Endothelial cell of umbilical vein (primary cell): ENCODE results near the gene TAOK2. TPM values are rescaled to one million over a fixed set of nuclear protein-coding genes. Genes with fewer than 3 reads are reported as not detected.

ENCODE experiments used
- BruUV-seq: library from RNA; stranded (reverse); fragments of 400-500 nt; replicated peaks from 2 replicates; lab custom pipeline; 2021; lab: Mats Ljungman, UMichigan
- CTCF ChIA-PET: fragments of 300-600, 350-600 bp; sonication (Branson Sonifier 250); formaldehyde crosslinking; loops from one replicate; lab custom pipeline; 2021; ENCODE audit warnings: antibody characterized with exemption, inconsistent platforms; lab: Charles Lee
- POLR2A ChIA-PET: fragments of 300-600, 350-600 bp; sonication (Branson Sonifier 250); formaldehyde crosslinking; loops from one replicate; lab custom pipeline; 2021; ENCODE audit warnings: antibody characterized with exemption, inconsistent platforms; lab: Charles Lee
- DNase-seq: peaks from one replicate; pipeline ENCODE4 v3.0.0-alpha.2; 2011; ENCODE audit warnings: low read depth, low spot score
- FAIRE-seq: peaks from 2 replicates; lab custom pipeline; 2011; peaks lifted over from hg19 to GRCh38; lab: Jason Lieb, UNC
- H2AFZ ChIP-seq: 2 replicates; pipeline ENCODE4 v1.6.0; 2012; ENCODE audit warnings: low read depth, low read length, control low read depth, inconsistent platforms
- H3K27ac ChIP-seq: 2 replicates; pipeline ENCODE4 v1.5.1; 2011; ENCODE audit warnings: low read depth, mild to moderate bottlenecking, control low read depth, low read length, moderate library complexity; ENCODE audit not compliant: insufficient read depth
- H3K27me3 ChIP-seq, 2 experiments: 2 replicates each; pipeline versions ENCODE4 v1.6.0 to v1.6.1; 2011; ENCODE audit warnings: low read length in 2 of 2, mixed read lengths in 1 of 2; ENCODE audit not compliant: control insufficient read depth in 2 of 2, insufficient read depth in 2 of 2
- H3K36me3 ChIP-seq, 2 experiments: 2 replicates in 1 of 2; 3 replicates in 1 of 2; pipeline ENCODE4 v1.5.1; 2011; ENCODE audit warnings: low read length in 2 of 2, mild to moderate bottlenecking in 1 of 2, moderate library complexity in 1 of 2; ENCODE audit not compliant: control insufficient read depth in 2 of 2, insufficient read depth in 2 of 2; ENCODE audit errors: extremely low read depth in 1 of 2
- H3K4me1 ChIP-seq: 3 replicates; pipeline ENCODE4 v1.5.1; 2011; ENCODE audit warnings: mild to moderate bottlenecking, low read length; ENCODE audit not compliant: control insufficient read depth, insufficient read depth; ENCODE audit errors: extremely low read depth
- H3K4me2 ChIP-seq: 2 replicates; pipeline ENCODE4 v1.6.1; 2011; ENCODE audit warnings: low read length, control low read depth, mixed read lengths; ENCODE audit not compliant: insufficient read depth
- H3K4me3 ChIP-seq, 3 experiments: fragments of 200-600 bp in 1 of 3; sonication (generic), shearing (Covaris generic) in 1 of 3; replicated peaks in 1 of 3; 2 replicates each; pipeline ENCODE4 v1.5.1; 2011 to 2016; ENCODE audit warnings: control low read depth in 3 of 3, low read length in 3 of 3, mild to moderate bottlenecking in 2 of 3, inconsistent platforms in 1 of 3, low read depth in 1 of 3, moderate library complexity in 1 of 3; ENCODE audit not compliant: insufficient read depth in 1 of 3
- H3K79me2 ChIP-seq: 2 replicates; pipeline ENCODE4 v1.6.0; 2012; ENCODE audit warnings: low read length, inconsistent platforms; ENCODE audit not compliant: control insufficient read depth, insufficient read depth
- H3K9ac ChIP-seq: replicated peaks from 2 replicates; pipeline ENCODE3; 2011; ENCODE audit warnings: low read length, control low read depth; ENCODE audit not compliant: insufficient read depth; ENCODE audit errors: extremely low read depth
- H3K9me1 ChIP-seq: replicated peaks from 3 replicates; pipeline ENCODE4 v1.6.0; 2011; ENCODE audit warnings: mild to moderate bottlenecking, low read length; ENCODE audit not compliant: control insufficient read depth, insufficient read depth; ENCODE audit errors: extremely low read depth
- H3K9me3 ChIP-seq: replicated peaks from 2 replicates; pipeline ENCODE4 v1.5.1; 2012; ENCODE audit warnings: low read length, inconsistent platforms; ENCODE audit not compliant: control insufficient read depth, insufficient read depth
- H4K20me1 ChIP-seq: replicated peaks from 2 replicates; pipeline ENCODE3; 2011; ENCODE audit warnings: mild to moderate bottlenecking, low read length; ENCODE audit not compliant: control insufficient read depth, insufficient read depth; ENCODE audit errors: extremely low read depth
- CTCF ChIP-seq, 2 donors: IDR thresholded peaks; 1 replicate in 1 of 2; 2 replicates in 1 of 2; pipeline ENCODE4 v1.5.1; 2011; ENCODE audit warnings: low read length in 2 of 2, mild to moderate bottlenecking in 2 of 2, moderate library complexity in 2 of 2, control low read depth in 1 of 2, inconsistent platforms in 1 of 2, low read depth in 1 of 2; ENCODE audit not compliant: insufficient read depth in 1 of 2; ENCODE audit errors: extremely low read depth in 1 of 2
- EZH2 ChIP-seq: IDR thresholded peaks from 2 replicates; pipeline ENCODE4 v1.6.1; 2012; ENCODE audit warnings: borderline replicate concordance, low read depth, mild to moderate bottlenecking, moderate library complexity, low read length, inconsistent platforms; ENCODE audit not compliant: severe bottlenecking
- JUN ChIP-seq: IDR thresholded peaks from 2 replicates; pipeline ENCODE4 v1.6.1; 2011; ENCODE audit warnings: borderline replicate concordance, low read depth; ENCODE audit not compliant: insufficient read length, insufficient read depth
- MAX ChIP-seq: IDR thresholded peaks from 2 replicates; pipeline ENCODE4 v1.6.1; 2011; ENCODE audit not compliant: insufficient read depth, insufficient read length
- MYC ChIP-seq: IDR thresholded peaks from one replicate; pipeline ENCODE4 v1.6.1; 2011; ENCODE audit warnings: mild to moderate bottlenecking, low read depth, low read length
- POLR2A ChIP-seq: IDR thresholded peaks from 2 replicates; pipeline ENCODE4 v1.6.1; 2012; ENCODE audit warnings: low read depth, mild to moderate bottlenecking, control low read depth, low read length
- POLR2AphosphoS5 ChIP-seq: IDR thresholded peaks from 2 replicates; pipeline ENCODE4 v1.6.1; 2012; ENCODE audit warnings: low read depth, mild to moderate bottlenecking, control low read depth, low read length, moderate library complexity; ENCODE audit not compliant: insufficient read depth
- dilution Hi-C: fragments of 300-500 bp; cut with MboI; formaldehyde crosslinking; loops from one replicate; pipeline ENCODE4 v1.15.0; 2019; ENCODE audit warnings: low sequenced_read_pairs; ENCODE audit not compliant: extremely low pct_ligation_motif_present
- intact Hi-C: fragments of 100-400 bp; cut with micrococcal nuclease; formaldehyde crosslinking; loops from one replicate; pipeline ENCODE4 v1.10.0; 2022
- polyA plus RNA-seq, 4 experiments: library from polyadenylated mRNA; depleted of rRNA in 3 of 4; stranded (reverse) in 3 of 4; unstranded in 1 of 4; fragments of >200 nt; gene quantifications; 2 replicates each; pipeline versions ENCODE4 v1.2.1 to v1.2.3, GENCODE V29; 2011 to 2012; ENCODE audit warnings: missing spikeins in 1 of 4
- total RNA-seq: library from RNA; stranded (reverse); gene quantifications from 2 replicates; pipeline ENCODE4 v1.2.3, GENCODE V29; 2021

TAOK2 gene
- total and polyA plus RNA-seq, 2 donors (not counting 3 experiments of a cell fraction or from before 2014, with no cell fraction given) = 52.8 to 114 TPM

GRCh38 chr16:29974291-29975133 lies 844 bp downstream of the TAOK2 start:
- intact Hi-C loops (loop anchor here (5.0 kb wide), 3 partner anchors 152 to 182 kb away; partner anchors contain the start of genes KIF22, MAZ and MVP), dilution Hi-C loops (no loop called here)
- TF ChIP-seq POLR2AphosphoS5 = peak; percentile 86
- TF ChIP-seq MYC = no peak
- peak; percentile 96 for TF ChIP-seq POLR2A
- peak; percentile 33 for TF ChIP-seq MAX

GRCh38 chr16:29975134-29975538 lies 1.5 kb downstream of the TAOK2 start:
- Histone ChIP-seq H3K36me3 (peaks cover 18 to 30% of the 10 kb centered on the region in 2 experiments), H3K9ac (peak overlapping the region; percentile 93), H3K4me1 (peaks cover 44% of the 10 kb centered on the region), H3K9me3 (no peaks in the 10 kb centered on the region), H4K20me1 (no peaks in the 10 kb centered on the region), H3K4me3 (peak overlapping the region; percentile 79 to 95 (median 94)), H3K79me2 (peaks cover 62% of the 10 kb centered on the region), H3K9me1 (no peaks in the 10 kb centered on the region), H3K27ac (peak overlapping the region; percentile 81), H3K27me3 (no peaks in the 10 kb centered on the region), H3K4me2 (peak overlapping the region; percentile 98), H2AFZ (no peak overlapping the region)
- ChIA-PET POLR2A (interaction anchor here (0.5 kb wide), 1 partner anchor 1354 kb away, joined by 3 read pairs; no protein-coding TSS in a partner anchor), CTCF (interaction anchor here (1.1 to 2.8 kb wide), 7 partner anchors 14 to 167 kb away, joined by 3 to 14 read pairs (median 4); partner anchors contain the start of genes INO80E and TMEM219)
- intact Hi-C loops = loop anchor here (5.0 kb wide), 1 partner anchor 183 kb away; the partner anchor contains the start of gene KIF22
- DNase-seq = no peak
- TSS peak; percentile 80 for BruUV-seq
- TF ChIP-seq MAX (no peak), JUN (no peak), POLR2A (no peak), CTCF (IDR thresholded peaks at IDR 0.05; ENCODE audit: extremely low read depth in 1 of 2, insufficient read depth in 1 of 2, low read depth in 1 of 2, low read length in 2 of 2) (no peak), EZH2 (no peak)
- dilution Hi-C loops = no loop called here
- peak; percentile 47 for FAIRE-seq

More at GRCh38 chr16:29974291-29975133, 844 bp downstream of the TAOK2 start:
- Histone ChIP-seq H2AFZ (no peak overlapping the region), H3K4me1 (peaks cover 39% of the 10 kb centered on the region), H3K4me2 (peak overlapping the region; percentile 98), H4K20me1 (no peaks in the 10 kb centered on the region), H3K9me3 (no peaks in the 10 kb centered on the region), H3K4me3 (peak overlapping the region; percentile 79 to 95 (median 94)), H3K9ac (peak overlapping the region; percentile 93), H3K27me3 (no peaks in the 10 kb centered on the region), H3K9me1 (no peaks in the 10 kb centered on the region), H3K79me2 (peaks cover 56% of the 10 kb centered on the region), H3K27ac (peak overlapping the region; percentile 81), H3K36me3 (peaks cover 12 to 26% of the 10 kb centered on the region in 2 experiments)
- ChIA-PET CTCF (interaction anchor here (1.1 to 2.8 kb wide), 5 partner anchors 13 to 126 kb away, joined by 3 to 14 read pairs (median 4); partner anchors contain the start of genes INO80E and TMEM219), POLR2A (interaction anchor here (1.2 to 1.4 kb wide), 2 partner anchors 10 to 13 kb away, joined by 3 to 14 read pairs; partner anchors contain the start of gene TMEM219)
- BruUV-seq = TSS peak; percentile 98
- DNase-seq (peak; percentile 82), FAIRE-seq (peak; percentile 77)
